K562 (cell line): Measurements from ENCODE around the gene ZNF277. TPM values are rescaled to one million over a fixed set of nuclear protein-coding genes. Genes with fewer than 3 reads are reported as not detected.
A peak's percentile ranks its signal among the peaks of the same experiment; 100 is the strongest.

Experiments
- ATAC-seq: fragments of 200-7000 bp; cut with Tn5 transposase; 3 replicates; pipeline ENCODE4 v1.9.1; 2020; ENCODE audit warnings: moderate library complexity
- BruUV-seq: library from RNA; stranded (reverse); fragments of 400-500 nt; replicated peaks from 2 replicates; lab custom pipeline; 2021; lab: Mats Ljungman, UMichigan
- CTCF ChIA-PET: fragments of 300-600 bp; formaldehyde crosslinking; extraction: SDS; loops from one replicate; lab custom pipeline; 2021; ENCODE audit warnings: low intra/inter-chr PET ratio; lab: Yijun Ruan, JAX
- POLR2A ChIA-PET: fragments of 300-600, 350-650 bp; sonication (Branson Sonifier 250); formaldehyde crosslinking; extraction: SDS; loops from one replicate; lab custom pipeline; 2021; ENCODE audit warnings: antibody characterized with exemption, inconsistent platforms; lab: Yijun Ruan, JAX
- DNase-seq, 4 experiments: peaks; one replicate each; pipeline versions ENCODE4 v3.0.0 to v3.0.0-alpha.2; 2011 to 2018; ENCODE audit warnings: low spot score in 3 of 4, mixed read lengths in 3 of 4; ENCODE audit errors: extremely low read depth in 1 of 4
- FAIRE-seq: peaks from 2 replicates; lab custom pipeline; 2011; peaks lifted over from hg19 to GRCh38; lab: Jason Lieb, UNC
- H2AFZ ChIP-seq: 2 replicates; pipeline ENCODE4 v1.6.0; 2011; ENCODE audit warnings: low read depth, low read length, control low read depth, inconsistent platforms
- H3K27ac ChIP-seq: fragments of 200-600 bp; 3 replicates; pipeline ENCODE4 v1.8.0; 2011; ENCODE audit warnings: low read depth, mild to moderate bottlenecking, control low read depth, inconsistent platforms, low read length, moderate library complexity, mixed read lengths; ENCODE audit errors: extremely low read depth
- H3K27me3 ChIP-seq, 2 experiments: fragments of 300-600 bp in 1 of 2; 2 replicates in 1 of 2; 3 replicates in 1 of 2; pipeline versions ENCODE4 v1.6.0 to v1.8.0; 2011; ENCODE audit warnings: inconsistent platforms in 2 of 2, low read length in 2 of 2, mild to moderate bottlenecking in 1 of 2, mixed read lengths in 1 of 2, moderate library complexity in 1 of 2; ENCODE audit not compliant: control insufficient read depth in 2 of 2, insufficient read depth in 2 of 2
- H3K36me3 ChIP-seq: fragments of 300-600 bp; 3 replicates; pipeline ENCODE4 v1.8.0; 2011; ENCODE audit warnings: mild to moderate bottlenecking, low read length, inconsistent platforms; ENCODE audit not compliant: control insufficient read depth, insufficient read depth
- H3K4me1 ChIP-seq, 2 experiments: fragments of 200-600 bp in 1 of 2; replicated peaks in 1 of 2; 2 replicates in 1 of 2; 3 replicates in 1 of 2; pipeline versions ENCODE4 v1.5.1 to v1.8.0; 2011; ENCODE audit warnings: inconsistent platforms in 2 of 2, low read length in 2 of 2, mild to moderate bottlenecking in 1 of 2, mixed read lengths in 1 of 2, moderate library complexity in 1 of 2; ENCODE audit not compliant: control insufficient read depth in 2 of 2, insufficient read depth in 2 of 2
- H3K4me2 ChIP-seq: 2 replicates; pipeline ENCODE4 v1.6.1; 2011; ENCODE audit warnings: low read length, control low read depth, inconsistent platforms, mixed read lengths; ENCODE audit not compliant: insufficient read depth
- H3K4me3 ChIP-seq: fragments of 200-600 bp; sonication (generic), shearing (Covaris generic); 2 replicates; pipeline ENCODE4 v1.5.1; 2016; ENCODE audit warnings: control low read depth, inconsistent platforms
- H3K79me2 ChIP-seq: fragments of 200-600 bp; 3 replicates; pipeline ENCODE4 v1.8.0; 2011; ENCODE audit warnings: low read length, inconsistent platforms; ENCODE audit not compliant: control insufficient read depth, insufficient read depth
- H3K9ac ChIP-seq, 2 experiments: 2 replicates each; pipeline versions ENCODE4 v1.6.0 to v1.6.1; 2011; ENCODE audit warnings: low read depth in 2 of 2, low read length in 2 of 2, control low read depth in 1 of 2, inconsistent platforms in 1 of 2, mild to moderate bottlenecking in 1 of 2, mixed read lengths in 1 of 2; ENCODE audit not compliant: insufficient read depth in 1 of 2
- H3K9me1 ChIP-seq: one replicate; pipeline ENCODE4 v1.6.0; 2011; ENCODE audit warnings: inconsistent platforms, mild to moderate bottlenecking, low read length, moderate library complexity; ENCODE audit not compliant: control insufficient read depth, insufficient read depth
- H3K9me3 ChIP-seq: replicated peaks from 2 replicates; pipeline ENCODE4 v1.5.1; 2011; ENCODE audit warnings: low read depth, low read length, inconsistent platforms; ENCODE audit not compliant: control insufficient read depth, insufficient read depth
- H4K20me1 ChIP-seq: replicated peaks from 2 replicates; pipeline ENCODE4 v1.6.1; 2011; ENCODE audit warnings: low read length, inconsistent platforms, mixed read lengths; ENCODE audit not compliant: control insufficient read depth, insufficient read depth
- ARID4B ChIP-seq: sonication (generic); formaldehyde crosslinking; IDR thresholded peaks from 2 replicates; pipeline ENCODE4 v1.8.0; 2022; ENCODE audit warnings: mild to moderate bottlenecking, missing genetic modification reagents
- EZH2 ChIP-seq: IDR thresholded peaks from 2 replicates; pipeline ENCODE4 v1.6.1; 2012; ENCODE audit warnings: low read depth, mild to moderate bottlenecking, inconsistent platforms, low read length, borderline replicate concordance
- ILF3 ChIP-seq: fragments of 450-650 bp; IDR thresholded peaks from 2 replicates; pipeline ENCODE4 v1.6.1; 2018; ENCODE audit warnings: antibody characterized with exemption, mild to moderate bottlenecking, moderate library complexity, borderline replicate concordance
- ZKSCAN8 ChIP-seq: fragments of 200-800 bp; sonication (Bioruptor generic); IDR thresholded peaks from 2 replicates; pipeline ENCODE4 v1.6.1; 2016; ENCODE audit warnings: missing genetic modification characterization, missing compliant biosample characterization
- ZNF277 ChIP-seq: fragments of 250-450 bp; sonication (Bioruptor Pico); IDR thresholded peaks from 2 replicates; pipeline ENCODE4 v1.8.0; 2022; ENCODE audit warnings: inconsistent platforms, mild to moderate bottlenecking, moderate library complexity, borderline replicate concordance
- ZNF644 ChIP-seq: fragments of 200-800 bp; sonication (Bioruptor generic); IDR thresholded peaks from 2 replicates; pipeline ENCODE4 v1.6.1; 2016; ENCODE audit warnings: low read depth, missing genetic modification characterization, missing compliant biosample characterization
- WGBS: fragments of 100-300 bp; shearing (Covaris generic); methylation state at CpG from one replicate; pipeline ENCODE4 v1.1.6; 2016; ENCODE audit warnings: low coverage, mixed read lengths; ENCODE audit not compliant: insufficient coverage; ENCODE audit errors: missing lambda C conversion rate; 5-methylcytosine and 5-hydroxymethylcytosine counted together
- in situ Hi-C: fragments of 300-500 bp; cut with MboI; formaldehyde crosslinking; loops from 4 replicates; pipeline ENCODE4 v1.15.0; 2018; ENCODE audit warnings: inconsistent platforms, mixed read lengths
- intact Hi-C: fragments of 100-400 bp; cut with micrococcal nuclease; formaldehyde crosslinking; loops from 2 replicates; pipeline ENCODE4 v1.14.2; 2022
- polyA plus RNA-seq, 8 experiments: library from polyadenylated mRNA; depleted of rRNA in 4 of 8; stranded (reverse) in 5 of 8; unstranded in 3 of 8; fragments of >200 nt; fragmentation: Nextera tagmentation in 2 of 8; fragmentation: Illumina TruSeq in 1 of 8; extraction: Ambion mirVana in 2 of 8; extraction: Trizol in 1 of 8; gene quantifications; 2 replicates each; pipeline versions ENCODE4 v1.2.1 to v1.2.3, GENCODE V29; 2011 to 2014; ENCODE audit warnings: inconsistent platforms in 1 of 8, missing spikeins in 1 of 8
- total RNA-seq, 7 experiments: library from RNA; depleted of rRNA in 6 of 7; stranded (reverse); fragments of >200 nt in 6 of 7; fragmentation: Illumina TruSeq in 2 of 7; extraction: Trizol in 2 of 7; gene quantifications; 2 replicates each; pipeline versions ENCODE4 v1.2.1 to v1.2.3, GENCODE V29; 2011 to 2021; ENCODE audit warnings: low replicate concordance in 1 of 7

ZNF277 gene
- total and polyA plus RNA-seq, 9 of the 15 experiments (the other 6 are each of a cell fraction or from before 2014, with no cell fraction given): 18.8 to 33.5 (median 27.7) TPM

- DNase-seq (no peak), ATAC-seq (no peak), FAIRE-seq (no peak)
- Histone ChIP-seq H4K20me1 (no peaks in the 10 kb centered on the region), H3K4me3 (no peak overlapping the region), H3K27ac (no peak overlapping the region), H3K9me3 (no peaks in the 10 kb centered on the region), H3K79me2 (no peaks in the 10 kb centered on the region), H2AFZ (no peak overlapping the region), H3K9ac (no peak overlapping the region), H3K27me3 (peaks cover 0 to 5% of the 10 kb centered on the region in 2 experiments; a peak in 1 of 5 replicates), H3K9me1 (no peaks in the 10 kb centered on the region), H3K4me2 (no peak overlapping the region), H3K36me3 (no peaks in the 10 kb centered on the region), H3K4me1 (no peaks in the 10 kb centered on the region)
- TF ChIP-seq ARID4B (no peak), ZKSCAN8 (CRISPR knock-in tag) (no peak), ZNF644 (tag) (no peak), ZNF277 (CRISPR knock-in tag) (peak; percentile 89), EZH2 (no peak), ILF3 (no peak)
- in situ Hi-C loops (no loop called here), intact Hi-C loops (no loop called here)
- ChIA-PET POLR2A (no interaction called here), CTCF (no interaction called here)
- 0% methylated on average over 6 of the region's 6 CpGs for WGBS
- BruUV-seq: no TSS peak
Observed at GRCh38 chr7:112162784-112163506, 43.5 kb upstream of the ZNF277 start.
